Measurements from ENCODE around the gene ITPR2.
"Not testable (repeated sequence)": the region's sequence is repeated elsewhere in the genome, so short reads cannot be mapped to it uniquely, and the experiment has no call there.

ITPR2 gene

GRCh38 chr12:26319511-26319910 lies 513.5 kb downstream of the ITPR2 start:
- no peak for DNase-seq

GRCh38 chr12:26318661-26319068 lies 514.3 kb downstream of the ITPR2 start:
- no peak for DNase-seq

GRCh38 chr12:26317942-26318575 lies 514.9 kb downstream of the ITPR2 start:
- DNase-seq = no peak

- not testable (repeated sequence) for DNase-seq
Measured at GRCh38 chr12:26314103-26314502, 518.9 kb downstream of the ITPR2 start.

- DNase-seq = not testable (repeated sequence)
Measured at GRCh38 chr12:26310489-26310888, 522.5 kb downstream of the ITPR2 start.

GRCh38 chr12:26309634-26310033 lies 523.4 kb downstream of the ITPR2 start:
- DNase-seq = no peak

- DNase-seq = no peak
Measured at GRCh38 chr12:26304273-26304672, 528.7 kb downstream of the ITPR2 start.

GRCh38 chr12:26303418-26303817 lies 529.6 kb downstream of the ITPR2 start:
- no peak for DNase-seq

- DNase-seq = no peak
Measured at GRCh38 chr12:26302776-26303175, 530.2 kb downstream of the ITPR2 start.

GRCh38 chr12:26299751-26300150 lies 533.2 kb downstream of the ITPR2 start:
- no peak for DNase-seq

GRCh38 chr12:26298785-26299621 lies 534.0 kb downstream of the ITPR2 start:
- DNase-seq = no peak

- no peak for DNase-seq
Measured at GRCh38 chr12:26297396-26298070, 535.5 kb downstream of the ITPR2 start.

- no peak for DNase-seq
Measured at GRCh38 chr12:26295001-26295400, 538.0 kb downstream of the ITPR2 start.

- no peak for DNase-seq
Measured at GRCh38 chr12:26293612-26294011, 539.4 kb downstream of the ITPR2 start.

- DNase-seq = no peak
Measured at GRCh38 chr12:26292596-26292995, 540.4 kb downstream of the ITPR2 start.

GRCh38 chr12:26290565-26290964 lies 542.4 kb downstream of the ITPR2 start:
- DNase-seq = no peak

GRCh38 chr12:26287671-26288381 lies 545.2 kb downstream of the ITPR2 start:
- no peak for DNase-seq

All from NCI-H1694 (cell line).